ENCODE data around the gene GTF2H4. TPM values are rescaled to one million over a fixed set of nuclear protein-coding genes. Genes with fewer than 3 reads are reported as not detected.

The GTF2H4 gene
- 12.6 and 17.6 TPM in 2 replicates for total RNA-seq

GRCh38 chr6:30907758-30908591, at the start of gene GTF2H4:
Gene GTF2H4 (plus strand): TSS chr6:30908207.

GRCh38 chr6:30883685-30884520, 24.1 kb upstream of the GTF2H4 start, which contains the start of gene DDR1:
Gene DDR1 (plus strand): TSS chr6:30884519. CDS start chr6:30888730, 4,211 bp downstream.

GRCh38 chr6:30914076-30914853, 6.3 kb downstream of the GTF2H4 start, which contains the start of gene VARS2:
Gene VARS2 (plus strand): TSS chr6:30914238. CDS start chr6:30914837, 599 bp downstream.

DNA sequence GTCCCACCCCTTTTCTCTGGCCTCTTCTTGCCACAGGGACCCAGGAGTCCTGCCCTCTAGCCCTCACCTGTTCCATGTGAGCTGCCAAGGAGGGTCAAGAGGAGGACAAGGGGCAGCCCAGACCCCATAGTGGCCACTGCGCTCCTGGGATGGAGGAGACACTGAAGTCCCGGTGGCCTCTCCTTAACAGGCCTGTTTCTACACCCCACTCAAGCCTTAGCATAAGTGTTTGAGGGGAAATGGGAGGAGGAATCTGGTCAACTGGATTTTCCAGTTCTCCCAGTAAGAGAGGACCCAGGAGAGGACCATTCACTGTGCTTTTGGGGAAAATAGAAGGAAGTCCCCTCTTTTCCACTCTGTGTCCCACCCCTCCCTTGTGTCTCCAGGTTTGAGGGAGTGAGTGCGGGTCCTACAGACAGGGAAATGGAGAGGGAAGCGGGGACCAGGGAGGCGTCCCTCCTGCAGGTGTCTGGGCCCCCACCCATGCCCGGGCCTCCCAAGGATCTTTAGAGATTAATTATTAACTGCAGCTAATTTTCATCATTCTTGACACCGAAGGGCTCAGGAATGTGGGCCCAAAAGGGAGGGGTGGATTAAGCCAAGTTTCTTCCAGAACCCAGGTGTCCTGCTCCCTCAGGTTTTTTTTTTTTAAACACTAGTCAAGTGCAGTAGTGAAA, 24.1 kb downstream of the GTF2H4 start, which contains the start of gene SFTA2:
SFTA2 (minus strand) TSS at position 202 of the 677 bp plus-strand sequence; CDS start at position 128, 74 bp downstream.

GRCh38 chr6:30940361-30940986, 32.5 kb downstream of the GTF2H4 start, which contains the start of gene MUCL3:
Gene MUCL3 (plus strand): TSS chr6:30940973. CDS start chr6:30941000, 27 bp downstream.

Other genes starting within 250 kb of the GTF2H4 start
- 36.8 and 41.7 TPM in 2 replicates for gene DHX16, start 235.2 kb upstream of the GTF2H4 start, total RNA-seq
- gene PPP1R18, start 221.6 kb upstream of the GTF2H4 start, total RNA-seq: 55.8 and 62.1 TPM in 2 replicates
- gene NRM, start 217.2 kb upstream of the GTF2H4 start, total RNA-seq: 1.4 TPM in 2 replicates
- 6.3 and 7.2 TPM in 2 replicates for gene MDC1, start 190.9 kb upstream of the GTF2H4 start, total RNA-seq
- 474 and 495 TPM in 2 replicates for gene TUBB, start 187.9 kb upstream of the GTF2H4 start, total RNA-seq
- 48.8 and 110 TPM in 2 replicates for gene FLOT1, start 165.5 kb upstream of the GTF2H4 start, total RNA-seq
- 76.0 and 82.1 TPM in 2 replicates for gene IER3, start 163.7 kb upstream of the GTF2H4 start, total RNA-seq
- 5.6 and 12.7 TPM in 2 replicates for gene DDR1, start 23.7 kb upstream of the GTF2H4 start, total RNA-seq
- gene VARS2, start 6.0 kb downstream of the GTF2H4 start, total RNA-seq: 15.1 and 17.4 TPM in 2 replicates
- gene SFTA2, start 24.0 kb downstream of the GTF2H4 start, total RNA-seq: not detected in 2 replicates
- not detected in 2 replicates for gene MUCL3, start 32.8 kb downstream of the GTF2H4 start, total RNA-seq
- not detected in 2 replicates for gene MUC21, start 75.5 kb downstream of the GTF2H4 start, total RNA-seq
- gene MUC22, start 102.3 kb downstream of the GTF2H4 start, total RNA-seq: not detected in 2 replicates
- gene C6orf15, start 204.4 kb downstream of the GTF2H4 start, total RNA-seq: not detected in 2 replicates
- gene PSORS1C1, start 206.6 kb downstream of the GTF2H4 start, total RNA-seq: 4.8 and 11.9 TPM in 2 replicates
- gene CDSN, start 212.2 kb downstream of the GTF2H4 start, total RNA-seq: under 0.01 TPM in 1 of 2 replicates, not detected in the other
- not detected in 2 replicates for gene PSORS1C2, start 230.9 kb downstream of the GTF2H4 start, total RNA-seq
- gene CCHCR1, start 249.6 kb downstream of the GTF2H4 start, total RNA-seq: 14.2 and 18.2 TPM in 2 replicates

All from endothelial cell of coronary artery (primary cell).